ENCODE data around the gene ALKBH7.

ALKBH7 gene

GRCh38 chr19:6412061-6412446 is 39.5 kb downstream of the ALKBH7 start:
- Mint-ChIP-seq H3K27me3 (no peaks in the 10 kb centered on the region), H3K27ac (no peak overlapping the region), H3K4me1 (no peaks in the 10 kb centered on the region), H3K4me3 (no peak overlapping the region), H3K36me3 (peaks cover 2% of the 10 kb centered on the region), H3K9me3 (no peaks in the 10 kb centered on the region)

GRCh38 chr19:6412447-6413091 is 40.0 kb downstream of the ALKBH7 start:
- Mint-ChIP-seq H3K4me1 (no peaks in the 10 kb centered on the region), H3K27ac (peak overlapping the region; percentile 4), H3K36me3 (peaks cover 2% of the 10 kb centered on the region), H3K27me3 (no peaks in the 10 kb centered on the region), H3K9me3 (no peaks in the 10 kb centered on the region), H3K4me3 (no peak overlapping the region)

- Mint-ChIP-seq H3K9me3 (no peaks in the 10 kb centered on the region), H3K4me1 (no peaks in the 10 kb centered on the region), H3K27ac (no peak overlapping the region), H3K36me3 (peaks cover 2% of the 10 kb centered on the region), H3K4me3 (no peak overlapping the region), H3K27me3 (no peaks in the 10 kb centered on the region)
Measured at GRCh38 chr19:6413291-6413690, 40.7 kb downstream of the ALKBH7 start.

- H3K27me3 Mint-ChIP-seq: no peaks in the 10 kb centered on the region
- no peaks in the 10 kb centered on the region for H3K9me3 Mint-ChIP-seq
- no peak overlapping the region for H3K27ac Mint-ChIP-seq
- no peaks in the 10 kb centered on the region for H3K4me1 Mint-ChIP-seq
- peaks cover 2% of the 10 kb centered on the region for H3K36me3 Mint-ChIP-seq
- no peak overlapping the region for H3K4me3 Mint-ChIP-seq
Measured at GRCh38 chr19:6413721-6414643, 41.4 kb downstream of the ALKBH7 start.

- Mint-ChIP-seq H3K4me1 (no peaks in the 10 kb centered on the region), H3K4me3 (no peak overlapping the region), H3K9me3 (no peaks in the 10 kb centered on the region), H3K27me3 (no peaks in the 10 kb centered on the region), H3K27ac (no peak overlapping the region), H3K36me3 (peaks cover 2% of the 10 kb centered on the region)
Measured at GRCh38 chr19:6414793-6415590, 42.4 kb downstream of the ALKBH7 start.

- Mint-ChIP-seq H3K27me3 (no peaks in the 10 kb centered on the region), H3K36me3 (peaks cover 2% of the 10 kb centered on the region), H3K4me3 (no peak overlapping the region), H3K4me1 (peaks cover under 1% of the 10 kb centered on the region), H3K27ac (no peak overlapping the region), H3K9me3 (no peaks in the 10 kb centered on the region)
Measured at GRCh38 chr19:6415591-6416190, 43.1 kb downstream of the ALKBH7 start.

GRCh38 chr19:6416658-6417405 is 44.2 kb downstream of the ALKBH7 start:
- Mint-ChIP-seq H3K27me3 (no peaks in the 10 kb centered on the region), H3K4me3 (no peak overlapping the region), H3K4me1 (peaks cover 10% of the 10 kb centered on the region), H3K36me3 (peaks cover 2% of the 10 kb centered on the region), H3K9me3 (no peaks in the 10 kb centered on the region), H3K27ac (no peak overlapping the region)

- Mint-ChIP-seq H3K4me1 (peaks cover 21% of the 10 kb centered on the region), H3K36me3 (peaks cover 4% of the 10 kb centered on the region), H3K9me3 (no peaks in the 10 kb centered on the region), H3K27me3 (no peaks in the 10 kb centered on the region), H3K4me3 (no peak overlapping the region), H3K27ac (no peak overlapping the region)
Measured at GRCh38 chr19:6417713-6418561, 45.3 kb downstream of the ALKBH7 start.

GRCh38 chr19:6418562-6418932 is 46.0 kb downstream of the ALKBH7 start:
- peaks cover 4% of the 10 kb centered on the region for H3K36me3 Mint-ChIP-seq
- no peaks in the 10 kb centered on the region for H3K9me3 Mint-ChIP-seq
- H3K4me1 Mint-ChIP-seq: peaks cover 27% of the 10 kb centered on the region
- no peak overlapping the region for H3K4me3 Mint-ChIP-seq
- no peaks in the 10 kb centered on the region for H3K27me3 Mint-ChIP-seq
- H3K27ac Mint-ChIP-seq: no peak overlapping the region

- H3K27me3 Mint-ChIP-seq: no peaks in the 10 kb centered on the region
- no peak overlapping the region for H3K4me3 Mint-ChIP-seq
- H3K9me3 Mint-ChIP-seq: no peaks in the 10 kb centered on the region
- H3K4me1 Mint-ChIP-seq: peaks cover 35% of the 10 kb centered on the region
- H3K36me3 Mint-ChIP-seq: peaks cover 2% of the 10 kb centered on the region
- no peak overlapping the region for H3K27ac Mint-ChIP-seq
Measured at GRCh38 chr19:6421075-6422014, 48.8 kb downstream of the ALKBH7 start.

GRCh38 chr19:6423499-6424194 is 51.1 kb downstream of the ALKBH7 start:
- Mint-ChIP-seq H3K4me3 (peak overlapping the region; percentile 95), H3K27me3 (no peaks in the 10 kb centered on the region), H3K27ac (peak overlapping the region; percentile 89), H3K9me3 (no peaks in the 10 kb centered on the region), H3K4me1 (peaks cover 35% of the 10 kb centered on the region), H3K36me3 (peaks cover 2% of the 10 kb centered on the region)

- H3K4me3 Mint-ChIP-seq: peak within 1 kb of the TSS; percentile 95
- H3K27me3 Mint-ChIP-seq: no peaks in the 10 kb centered on the region
- peaks cover 35% of the 10 kb centered on the region for H3K4me1 Mint-ChIP-seq
- no peaks in the 10 kb centered on the region for H3K9me3 Mint-ChIP-seq
- peaks cover 2% of the 10 kb centered on the region for H3K36me3 Mint-ChIP-seq
- peak within 1 kb of the TSS; percentile 94 for H3K27ac Mint-ChIP-seq
Measured at GRCh38 chr19:6424195-6424938, 51.8 kb downstream of the ALKBH7 start, which contains the start of gene KHSRP. TSS of gene KHSRP (minus strand) at chr19:6424811. CDS start at chr19:6424701, 110 bp downstream.
